HCT116 (cell line): ENCODE measurements around the gene SLC5A12. TPM values are rescaled to one million over a fixed set of nuclear protein-coding genes. Genes with fewer than 3 reads are reported as not detected.

Experiments used
- ATAC-seq: fragments of 200-7000 bp; cut with Tn5 transposase; 2 replicates; pipeline ENCODE4 v1.9.1; 2020; ENCODE audit warnings: mild to moderate bottlenecking, moderate library complexity
- BruUV-seq: library from RNA; stranded (reverse); fragments of 400-500 nt; replicated peaks from 2 replicates; lab custom pipeline; 2021; lab: Mats Ljungman, UMichigan
- CTCF ChIA-PET: fragments of 300-600 bp; sonication (Branson Sonifier 250); formaldehyde crosslinking; loops from one replicate; lab custom pipeline; 2021; ENCODE audit warnings: antibody characterized with exemption; lab: Charles Lee
- POLR2A ChIA-PET: fragments of 300-600, 350-600 bp; sonication (Branson Sonifier 250); formaldehyde crosslinking; loops from one replicate; lab custom pipeline; 2021; ENCODE audit warnings: antibody characterized with exemption; lab: Charles Lee
- RAD21 ChIA-PET, 2 experiments: fragments of 300-600 bp; sonication (Branson Sonifier 250); formaldehyde crosslinking; loops; one replicate each; lab custom pipeline; 2023; ENCODE audit warnings: low total read pairs in 2 of 2; ENCODE audit not compliant: uncharacterized antibody in 2 of 2, unreplicated experiment in 2 of 2, low non-redundant PET in 1 of 2; lab: Charles Lee
- DNase-seq: peaks from one replicate; pipeline ENCODE4 v3.0.0-alpha.2; 2010; ENCODE audit warnings: low read depth, low spot score
- H2AFZ ChIP-seq: fragments of 200-600 bp; shearing (Covaris generic), sonication (generic); 2 replicates; pipeline ENCODE4 v1.6.1; 2017; ENCODE audit warnings: low read depth, mixed run types, mixed read lengths, antibody characterized with exemption, low read length; ENCODE audit not compliant: poor library complexity, severe bottlenecking
- H3K27ac ChIP-seq: 2 replicates; pipeline ENCODE4 v1.5.1; 2012; ENCODE audit warnings: low read depth, low read length
- H3K27me3 ChIP-seq: fragments of 200-600 bp; sonication (generic); 2 replicates; pipeline ENCODE4 v1.6.1; 2016; ENCODE audit warnings: mixed run types, low read length, mixed read lengths; ENCODE audit not compliant: insufficient read depth
- H3K36me3 ChIP-seq, 2 experiments: fragments of 200-500 bp in 1 of 2; fragments of 200-600 bp in 1 of 2; sonication (Bioruptor generic) in 1 of 2; sonication (generic) in 1 of 2; 2 replicates each; pipeline versions ENCODE4 v1.5.1 to v1.6.1; 2014 to 2016; ENCODE audit warnings: low read length in 2 of 2, inconsistent platforms in 1 of 2, mixed read lengths in 1 of 2, mixed run types in 1 of 2; ENCODE audit not compliant: insufficient read depth in 2 of 2, control insufficient read depth in 1 of 2
- H3K4me1 ChIP-seq, 2 experiments: fragments of 200-600 bp in 1 of 2; sonication (generic) in 1 of 2; 2 replicates each; pipeline versions ENCODE4 v1.5.1 to v1.6.1; 2012 to 2017; ENCODE audit warnings: low read length in 2 of 2, inconsistent platforms in 1 of 2, mild to moderate bottlenecking in 1 of 2, mixed read lengths in 1 of 2, mixed run types in 1 of 2, moderate library complexity in 1 of 2; ENCODE audit not compliant: insufficient read depth in 2 of 2, control insufficient read depth in 1 of 2
- H3K4me2 ChIP-seq: fragments of 200-600 bp; sonication (generic); 2 replicates; pipeline ENCODE4 v1.6.1; 2017; ENCODE audit warnings: mixed run types, low read length, mixed read lengths
- H3K4me3 ChIP-seq, 2 experiments: fragments of 200-600 bp in 1 of 2; sonication (generic) in 1 of 2; replicated peaks in 1 of 2; 2 replicates each; pipeline ENCODE4 v1.5.1; 2011 to 2016; ENCODE audit warnings: low read length in 2 of 2, control low read depth in 1 of 2, low read depth in 1 of 2, mild to moderate bottlenecking in 1 of 2, mixed read lengths in 1 of 2, mixed run types in 1 of 2
- H3K79me2 ChIP-seq: fragments of 200-600 bp; sonication (generic); 2 replicates; pipeline ENCODE4 v1.6.1; 2017; ENCODE audit warnings: mild to moderate bottlenecking, mixed run types, low read length, moderate library complexity, mixed read lengths; ENCODE audit not compliant: insufficient read depth
- H3K9ac ChIP-seq: fragments of 200-600 bp; sonication (generic); 2 replicates; pipeline ENCODE4 v1.6.1; 2016; ENCODE audit warnings: low read length, mixed read lengths
- H3K9me2 ChIP-seq: fragments of 200-600 bp; sonication (generic), shearing (Covaris generic); 2 replicates; pipeline ENCODE4 v1.6.1; 2017; ENCODE audit warnings: mixed run types, mild to moderate bottlenecking, moderate library complexity; ENCODE audit not compliant: insufficient read depth
- H3K9me3 ChIP-seq, 2 experiments: fragments of 200-500 bp in 1 of 2; fragments of 200-600 bp in 1 of 2; sonication (Bioruptor generic) in 1 of 2; sonication (generic) in 1 of 2; 2 replicates each; pipeline ENCODE4 v1.6.1; 2014 to 2017; ENCODE audit warnings: low read length in 2 of 2, mixed read lengths in 2 of 2, inconsistent platforms in 1 of 2, low read depth in 1 of 2, mild to moderate bottlenecking in 1 of 2, mixed run types in 1 of 2, moderate library complexity in 1 of 2; ENCODE audit not compliant: control insufficient read depth in 1 of 2, insufficient read depth in 1 of 2
- H4K20me1 ChIP-seq: fragments of 200-600 bp; sonication (generic), shearing (Covaris generic); 2 replicates; pipeline ENCODE4 v1.6.1; 2017; ENCODE audit warnings: mixed run types, mild to moderate bottlenecking, moderate library complexity; ENCODE audit not compliant: insufficient read depth
- CBX3 ChIP-seq: IDR thresholded peaks from 2 replicates; pipeline ENCODE4 v1.6.1; 2012; ENCODE audit warnings: low read depth
- ELF1 ChIP-seq: IDR thresholded peaks from 2 replicates; pipeline ENCODE4 v1.6.1; 2012; ENCODE audit warnings: low read depth, borderline replicate concordance
- EZH2 ChIP-seq: fragments of 200-600 bp; sonication (generic); IDR thresholded peaks from 2 replicates; pipeline ENCODE4 v1.6.1; 2017; ENCODE audit warnings: antibody characterized with exemption, mixed run types
- FOSL1 ChIP-seq: IDR thresholded peaks from 2 replicates; pipeline ENCODE4 v1.6.1; 2012; ENCODE audit warnings: low read depth
- MAX ChIP-seq: IDR thresholded peaks from 2 replicates; pipeline ENCODE4 v1.6.1; 2012
- SP1 ChIP-seq: IDR thresholded peaks from 2 replicates; pipeline ENCODE4 v1.6.1; 2012; ENCODE audit warnings: low read depth
- TCF7L2 ChIP-seq: IDR thresholded peaks from 2 replicates; pipeline ENCODE4 v1.7.0; 2011; ENCODE audit warnings: borderline replicate concordance, inconsistent platforms; ENCODE audit not compliant: insufficient read depth, insufficient read length; ENCODE audit errors: extremely low read depth
- YY1 ChIP-seq: IDR thresholded peaks from 2 replicates; pipeline ENCODE4 v1.6.1; 2011; ENCODE audit warnings: low read length, low read depth, moderate library complexity, mild to moderate bottlenecking; ENCODE audit not compliant: insufficient replicate concordance; ENCODE audit errors: extremely low read depth
- intact Hi-C: fragments of 100-400 bp; cut with micrococcal nuclease; formaldehyde crosslinking; loops from 2 replicates; pipeline ENCODE4 v1.10.0; 2022
- total RNA-seq: library from RNA; stranded (reverse); gene quantifications from one replicate; pipeline ENCODE4 v1.2.1, GENCODE V29; 2021; ENCODE audit not compliant: unreplicated experiment

SLC5A12 gene
- total RNA-seq, 1 experiment from 2014 or later = not detected

GRCh38 chr11:26688701-26689100 is 33.2 kb downstream of the SLC5A12 start:
- Histone ChIP-seq H3K27ac (no peak overlapping the region), H3K36me3 (no peaks in the 10 kb centered on the region), H4K20me1 (no peaks in the 10 kb centered on the region), H3K9me2 (no peaks in the 10 kb centered on the region), H3K79me2 (no peaks in the 10 kb centered on the region), H3K9ac (no peak overlapping the region), H3K4me2 (no peak overlapping the region), H3K4me3 (no peak overlapping the region), H2AFZ (no peak overlapping the region), H3K9me3 (peaks cover 0 to 9% of the 10 kb centered on the region in 2 experiments; a peak in 2 of 4 replicates), H3K27me3 (no peaks in the 10 kb centered on the region), H3K4me1 (no peaks in the 10 kb centered on the region)
- intact Hi-C loops = no loop called here
- TF ChIP-seq ELF1 = no peak
- ChIA-PET CTCF (no interaction called here), RAD21 (no interaction called here), POLR2A (no interaction called here)
- no TSS peak for BruUV-seq
- DNase-seq (no peak), ATAC-seq (no peak)

- H3K9me2 ChIP-seq = no peaks in the 10 kb centered on the region
- no TSS peak for BruUV-seq
- no peaks in the 10 kb centered on the region for H4K20me1 ChIP-seq
- ChIA-PET CTCF (no interaction called here), POLR2A (no interaction called here), RAD21 (no interaction called here)
- H3K4me3 ChIP-seq = no peak overlapping the region
- no peaks in the 10 kb centered on the region for H3K4me1 ChIP-seq
- no peak for ATAC-seq
- H3K9me3 ChIP-seq = peaks cover 0 to 5% of the 10 kb centered on the region in 2 experiments; a peak in 2 of 4 replicates
- no peak overlapping the region for H2AFZ ChIP-seq
- no peak overlapping the region for H3K27ac ChIP-seq
- H3K36me3 ChIP-seq = no peaks in the 10 kb centered on the region
- no peak overlapping the region for H3K9ac ChIP-seq
- no peak overlapping the region for H3K4me2 ChIP-seq
- no peaks in the 10 kb centered on the region for H3K27me3 ChIP-seq
- DNase-seq = no peak
- intact Hi-C loops = no loop called here
- no peaks in the 10 kb centered on the region for H3K79me2 ChIP-seq
- TF ChIP-seq SP1 (no peak), FOSL1 (no peak), ELF1 (no peak), EZH2 (no peak), YY1 (no peak), MAX (no peak), TCF7L2 (no peak), CBX3 (no peak)
- TF ChIP-seq, all 23 proteins: peak for 0
These were observed 34.5 kb downstream of the SLC5A12 start for GRCh38 chr11:26687351-26687750.
